GM21360 (cell line): Measurements from ENCODE around the gene PKN2.

ENCODE experiments used
- ATAC-seq: cut with Tn5 transposase; IDR thresholded peaks from one replicate; pipeline ENCODE4 v1.9.1; 2021; ENCODE audit warnings: mild to moderate bottlenecking, moderate library complexity; ENCODE audit not compliant: unreplicated experiment

PKN2 gene

GRCh38 chr1:88730995-88731394 is 46.9 kb downstream of the PKN2 start:
- no peak for ATAC-seq

- no peak for ATAC-seq
These were observed 47.6 kb downstream of the PKN2 start for GRCh38 chr1:88731475-88732269.

- no peak for ATAC-seq
These were observed 51.3 kb downstream of the PKN2 start for GRCh38 chr1:88735382-88735781.

GRCh38 chr1:88735909-88736308 is 51.8 kb downstream of the PKN2 start:
- ATAC-seq = no peak

- no peak for ATAC-seq
These were observed 52.7 kb downstream of the PKN2 start for GRCh38 chr1:88736633-88737248.

GRCh38 chr1:88737338-88737927 is 53.4 kb downstream of the PKN2 start:
- no peak for ATAC-seq

- ATAC-seq = no peak
These were observed 56.7 kb downstream of the PKN2 start for GRCh38 chr1:88740784-88741183.

GRCh38 chr1:88741413-88741812 is 57.3 kb downstream of the PKN2 start:
- ATAC-seq = no peak

- ATAC-seq = no peak
These were observed 58.5 kb downstream of the PKN2 start for GRCh38 chr1:88742531-88742930.

GRCh38 chr1:88744142-88744541 is 60.1 kb downstream of the PKN2 start:
- ATAC-seq = no peak

GRCh38 chr1:88746916-88747315 is 62.8 kb downstream of the PKN2 start:
- no peak for ATAC-seq

- no peak for ATAC-seq
These were observed 67.6 kb downstream of the PKN2 start for GRCh38 chr1:88751714-88752113.

GRCh38 chr1:88753506-88753905 is 69.4 kb downstream of the PKN2 start:
- ATAC-seq = no peak

GRCh38 chr1:88763649-88764406 is 79.8 kb downstream of the PKN2 start:
- no peak for ATAC-seq

GRCh38 chr1:88768187-88768586 is 84.1 kb downstream of the PKN2 start:
- ATAC-seq = no peak

- ATAC-seq = no peak
These were observed 84.7 kb downstream of the PKN2 start for GRCh38 chr1:88768816-88769215.

GRCh38 chr1:88773540-88774150 is 89.6 kb downstream of the PKN2 start:
- no peak for ATAC-seq

- ATAC-seq = no peak
These were observed 90.1 kb downstream of the PKN2 start for GRCh38 chr1:88774151-88774556.

GRCh38 chr1:88777604-88778149 is 93.6 kb downstream of the PKN2 start:
- ATAC-seq = no peak

GRCh38 chr1:88779880-88780279 is 95.8 kb downstream of the PKN2 start:
- no peak for ATAC-seq

- no peak for ATAC-seq
These were observed 96.4 kb downstream of the PKN2 start for GRCh38 chr1:88780485-88780884.
